MM.1S (cell line): ENCODE results near the gene PDE4DIP.
"Not testable (repeated sequence)": the region's sequence is repeated elsewhere in the genome, so short reads cannot be mapped to it uniquely, and the experiment has no call there.

Experiments used
- DNase-seq: peaks from one replicate; pipeline ENCODE4 v3.0.0-alpha.2; 2015
- H2AFZ ChIP-seq: fragments of 300-600 bp; sonication (generic); 2 replicates; pipeline ENCODE4 v1.6.0; 2016; ENCODE audit warnings: antibody characterized with exemption, low read length
- H3F3A ChIP-seq: fragments of 300-600 bp; sonication (generic); 2 replicates; pipeline ENCODE4 v1.6.1; 2016; ENCODE audit warnings: mild to moderate bottlenecking, antibody characterized with exemption, low read length, moderate library complexity, mixed read lengths; ENCODE audit not compliant: insufficient read depth
- H3K27ac ChIP-seq: fragments of 300-600 bp; sonication (generic); 2 replicates; pipeline ENCODE4 v1.5.1; 2016; ENCODE audit warnings: mild to moderate bottlenecking, low read length
- H3K27me3 ChIP-seq: fragments of 300-600 bp; sonication (generic); replicated peaks from 2 replicates; pipeline ENCODE4 v1.6.0; 2016; ENCODE audit warnings: low read length; ENCODE audit not compliant: insufficient read depth
- H3K36me3 ChIP-seq: fragments of 300-600 bp; sonication (generic); replicated peaks from 2 replicates; pipeline ENCODE4 v1.6.1; 2016; ENCODE audit warnings: mild to moderate bottlenecking, low read length, mixed read lengths; ENCODE audit not compliant: insufficient read depth
- H3K4me1 ChIP-seq: fragments of 300-600 bp; sonication (generic); 2 replicates; pipeline ENCODE4 v1.6.1; 2016; ENCODE audit warnings: low read length, mixed read lengths
- H3K4me2 ChIP-seq: fragments of 300-600 bp; sonication (generic); 2 replicates; pipeline ENCODE4 v1.6.0; 2016; ENCODE audit warnings: low read depth, low read length
- H3K4me3 ChIP-seq: fragments of 300-600 bp; sonication (generic); 2 replicates; pipeline ENCODE4 v1.5.1; 2016; ENCODE audit warnings: low read length, mixed read lengths
- H3K79me2 ChIP-seq: fragments of 300-600 bp; sonication (generic); 2 replicates; pipeline ENCODE4 v1.6.1; 2016; ENCODE audit warnings: mixed run types, low read length, mixed read lengths
- H3K9ac ChIP-seq: fragments of 300-600 bp; sonication (generic); 2 replicates; pipeline ENCODE4 v1.6.1; 2016; ENCODE audit warnings: low read length, mixed read lengths
- H3K9me2 ChIP-seq: fragments of 300-600 bp; sonication (generic); replicated peaks from 2 replicates; pipeline ENCODE4 v1.6.1; 2016; ENCODE audit warnings: mild to moderate bottlenecking, low read length, mixed read lengths; ENCODE audit not compliant: insufficient read depth
- H3K9me3 ChIP-seq: fragments of 300-600 bp; sonication (generic); replicated peaks from 2 replicates; pipeline ENCODE4 v1.6.1; 2016; ENCODE audit warnings: mild to moderate bottlenecking, low read length, mixed read lengths; ENCODE audit not compliant: insufficient read depth
- H4K20me1 ChIP-seq: fragments of 300-600 bp; sonication (generic); 2 replicates; pipeline ENCODE4 v1.6.1; 2016; ENCODE audit warnings: mild to moderate bottlenecking, low read length, moderate library complexity, mixed read lengths; ENCODE audit not compliant: insufficient read depth

Gene PDE4DIP

GRCh38 chr1:148829365-148829764 lies 14.9 kb upstream of the PDE4DIP start:
- not testable (repeated sequence) for DNase-seq, H3K27ac ChIP-seq, H3K9me3 ChIP-seq, H4K20me1 ChIP-seq, H3K9ac ChIP-seq, H3K4me3 ChIP-seq, H3K4me1 ChIP-seq, H3K79me2 ChIP-seq, H3K4me2 ChIP-seq, H2AFZ ChIP-seq, H3K27me3 ChIP-seq, H3K36me3 ChIP-seq, H3K9me2 ChIP-seq, H3F3A ChIP-seq

DNA sequence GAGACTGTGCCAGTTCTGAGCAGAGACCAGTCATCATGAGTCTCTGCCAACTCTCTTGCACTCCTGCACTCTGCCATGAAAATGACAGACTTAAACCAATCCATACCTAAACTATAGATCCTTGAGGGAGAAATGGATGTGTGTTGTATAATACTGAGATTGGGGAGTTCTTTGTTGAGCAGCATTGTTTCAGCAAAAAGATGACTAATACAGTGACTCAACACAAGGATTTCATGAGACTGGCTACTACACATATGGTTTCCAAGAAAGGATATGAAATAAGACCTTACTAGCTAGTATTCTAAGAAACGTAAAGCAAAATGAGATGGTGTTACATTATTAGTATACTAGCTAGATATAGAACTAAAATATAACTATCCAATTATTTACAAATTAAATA lies 3.0 kb upstream of the PDE4DIP start:
- not testable (repeated sequence) for H3K36me3 ChIP-seq, H4K20me1 ChIP-seq, H3K4me3 ChIP-seq, H3K9me3 ChIP-seq, DNase-seq, H3K79me2 ChIP-seq, H3K4me2 ChIP-seq, H3K27me3 ChIP-seq, H2AFZ ChIP-seq, H3K9ac ChIP-seq, H3F3A ChIP-seq, H3K9me2 ChIP-seq, H3K27ac ChIP-seq, H3K4me1 ChIP-seq

DNA sequence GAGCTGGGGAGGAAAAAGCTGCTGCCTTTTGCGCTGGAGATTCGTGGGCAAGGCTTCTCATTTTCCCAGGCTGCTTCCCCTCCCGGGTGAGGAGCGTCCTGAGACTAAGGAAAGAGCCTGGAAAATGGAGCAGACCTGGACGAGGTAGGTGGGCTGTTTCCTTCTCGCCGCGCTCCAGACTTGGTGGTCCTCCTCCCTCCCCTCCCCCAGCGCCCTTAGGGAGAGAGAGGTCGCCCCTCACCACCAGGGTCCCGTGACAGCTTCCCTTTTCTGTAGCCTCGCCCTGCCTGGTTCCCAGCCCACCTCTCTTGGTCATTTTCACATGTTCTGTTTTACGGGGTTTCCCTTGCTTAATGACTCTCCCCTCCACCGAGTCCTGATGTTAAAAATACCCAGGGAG lies 423 bp downstream of the PDE4DIP start:
- not testable (repeated sequence) for H3K27me3 ChIP-seq, H3K9me2 ChIP-seq, H3K4me3 ChIP-seq, H3K9ac ChIP-seq, H3K4me2 ChIP-seq, DNase-seq, H3K36me3 ChIP-seq, H3K79me2 ChIP-seq, H4K20me1 ChIP-seq, H3K9me3 ChIP-seq, H2AFZ ChIP-seq, H3K4me1 ChIP-seq, H3K27ac ChIP-seq, H3F3A ChIP-seq

GRCh38 chr1:148845068-148845467 lies 840 bp downstream of the PDE4DIP start:
- H3K9me2 ChIP-seq, H3F3A ChIP-seq, H4K20me1 ChIP-seq, H3K9ac ChIP-seq, H3K9me3 ChIP-seq, H3K36me3 ChIP-seq, H3K27ac ChIP-seq, H3K4me2 ChIP-seq, H3K79me2 ChIP-seq, H3K27me3 ChIP-seq, H3K4me1 ChIP-seq, H2AFZ ChIP-seq, H3K4me3 ChIP-seq, DNase-seq: not testable (repeated sequence)

DNA sequence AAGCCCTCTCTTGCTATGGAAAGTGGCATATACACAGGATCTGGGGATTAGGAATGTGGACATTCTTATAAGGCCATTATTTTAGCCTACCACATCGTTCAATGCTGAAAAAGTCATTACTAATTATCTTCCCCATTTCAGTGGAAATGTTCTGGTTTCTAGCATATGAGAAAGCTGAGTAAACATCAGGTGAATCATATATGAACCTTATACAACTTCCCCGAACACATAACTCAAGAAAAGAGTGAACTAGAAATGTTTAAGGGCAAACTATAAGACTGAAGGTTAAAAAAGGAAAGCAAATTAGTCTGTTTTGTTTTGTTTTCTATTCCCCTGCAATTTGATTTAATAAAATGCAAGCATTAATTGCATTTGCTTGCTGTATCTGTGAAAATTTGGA lies 6.1 kb downstream of the PDE4DIP start:
- H3K36me3 ChIP-seq, H2AFZ ChIP-seq, H4K20me1 ChIP-seq, DNase-seq, H3K9me3 ChIP-seq, H3K27me3 ChIP-seq, H3K4me2 ChIP-seq, H3K9ac ChIP-seq, H3K9me2 ChIP-seq, H3K27ac ChIP-seq, H3K79me2 ChIP-seq, H3K4me1 ChIP-seq, H3K4me3 ChIP-seq, H3F3A ChIP-seq: not testable (repeated sequence)

GRCh38 chr1:148850840-148851239 lies 6.6 kb downstream of the PDE4DIP start:
- H3K9me3 ChIP-seq, H2AFZ ChIP-seq, H3K4me1 ChIP-seq, H3K9ac ChIP-seq, H3K4me3 ChIP-seq, H4K20me1 ChIP-seq, H3K9me2 ChIP-seq, H3K36me3 ChIP-seq, H3K4me2 ChIP-seq, H3K27ac ChIP-seq, H3F3A ChIP-seq, H3K79me2 ChIP-seq, DNase-seq, H3K27me3 ChIP-seq: not testable (repeated sequence)

DNA sequence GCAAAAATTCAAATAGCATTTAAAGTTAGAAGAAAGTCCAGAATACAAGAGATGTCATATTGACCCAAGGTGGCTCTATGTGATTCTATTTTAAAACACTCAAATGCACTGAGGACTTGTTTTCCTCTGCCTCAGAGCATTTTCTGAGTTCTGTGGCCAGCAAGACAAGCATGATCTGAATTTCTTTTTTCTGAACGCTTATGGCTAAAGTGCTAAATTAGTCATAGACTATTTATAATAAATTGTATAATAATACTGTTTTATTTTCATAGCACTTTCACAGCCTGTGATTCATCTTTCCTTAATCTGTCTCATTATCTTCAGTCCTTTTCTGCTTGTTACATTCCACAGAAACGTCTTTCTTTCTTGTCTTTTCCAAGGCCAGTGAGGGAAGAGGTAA lies 7.5 kb downstream of the PDE4DIP start:
- not testable (repeated sequence) for H3K27me3 ChIP-seq, H3K9ac ChIP-seq, H3F3A ChIP-seq, H3K4me2 ChIP-seq, H3K4me1 ChIP-seq, DNase-seq, H3K27ac ChIP-seq, H3K4me3 ChIP-seq, H3K9me3 ChIP-seq, H3K36me3 ChIP-seq, H4K20me1 ChIP-seq, H3K79me2 ChIP-seq, H2AFZ ChIP-seq, H3K9me2 ChIP-seq

DNA sequence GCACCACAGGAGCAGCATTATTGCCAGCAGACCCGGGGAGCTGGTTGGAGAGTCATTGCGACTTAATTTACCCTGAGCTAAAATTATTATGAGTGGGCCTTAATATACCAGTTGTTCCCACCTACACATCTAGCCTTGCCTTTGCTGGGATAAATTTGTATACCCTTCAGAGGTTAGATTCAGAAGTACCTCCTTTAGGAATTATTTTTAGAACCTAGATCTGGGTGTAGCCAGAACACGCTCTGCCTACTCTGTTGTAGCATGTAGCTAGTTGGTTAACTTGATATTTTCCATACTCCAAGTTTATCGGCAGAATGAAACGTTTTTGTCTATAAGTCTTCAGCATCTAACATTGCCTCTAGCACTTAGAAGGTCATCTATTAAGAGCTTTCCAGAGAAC lies 9.1 kb downstream of the PDE4DIP start:
- not testable (repeated sequence) for H3K4me2 ChIP-seq

More for the DNA sequence above, 9.1 kb downstream of the PDE4DIP start:
- not testable (repeated sequence) for H3K36me3 ChIP-seq, H3K9ac ChIP-seq, H4K20me1 ChIP-seq, H3K9me2 ChIP-seq, H3K4me1 ChIP-seq, H3K79me2 ChIP-seq, H3K27me3 ChIP-seq, DNase-seq, H3K9me3 ChIP-seq, H2AFZ ChIP-seq, H3F3A ChIP-seq, H3K27ac ChIP-seq, H3K4me3 ChIP-seq
